Heart right ventricle (tissue), 16 donors: ENCODE results near the gene JHY. TPM values are rescaled to one million over a fixed set of nuclear protein-coding genes. Genes with fewer than 3 reads are reported as not detected.

Experiments
- ATAC-seq, 8 donors: fragments of 200-7000 bp; cut with Tn5 transposase; one replicate each; pipeline ENCODE4 v1.9.1; 2020; ENCODE audit warnings: mild to moderate bottlenecking in 8 of 8, moderate library complexity in 8 of 8, moderate number of reproducible peaks in 1 of 8
- DNase-seq, 2 donors: peaks; one replicate each; pipeline ENCODE4 v3.0.0-alpha.2; 2020
- H3K27ac ChIP-seq, 10 donors: fragments of 200-600 bp; sonication (generic) in 2 of 10; one replicate each; pipeline versions ENCODE4 v1.5.0 to v1.8.0; 2020 to 2022; ENCODE audit warnings: mild to moderate bottlenecking in 3 of 10
- H3K27me3 ChIP-seq, 7 donors: fragments of 200-600 bp; one replicate each; pipeline ENCODE4 v1.8.0; 2021 to 2022; ENCODE audit warnings: mild to moderate bottlenecking in 2 of 7
- H3K36me3 ChIP-seq, 9 donors: fragments of 200-600 bp; sonication (generic) in 1 of 9; one replicate each; pipeline versions ENCODE4 v1.5.0 to v1.8.0; 2020 to 2022; ENCODE audit warnings: mild to moderate bottlenecking in 2 of 9
- H3K4me1 ChIP-seq, 9 donors: fragments of 200-600 bp; sonication (generic) in 1 of 9; one replicate each; pipeline versions ENCODE4 v1.5.0 to v1.8.0; 2020 to 2022; ENCODE audit warnings: mild to moderate bottlenecking in 4 of 9
- H3K4me3 ChIP-seq, 10 donors: fragments of 200-600 bp; sonication (generic) in 2 of 10; one replicate each; pipeline versions ENCODE4 v1.5.0 to v1.8.0; 2020 to 2022; ENCODE audit warnings: mild to moderate bottlenecking in 7 of 10, moderate library complexity in 2 of 10
- H3K9me3 ChIP-seq, 11 donors: fragments of 200-600 bp in 10 of 11; sonication (generic) in 2 of 11; one replicate each; pipeline versions ENCODE4 v1.5.0 to v1.8.0; 2013 to 2022; ENCODE audit warnings: mild to moderate bottlenecking in 2 of 11, control low read depth in 1 of 11, moderate library complexity in 1 of 11
- WGBS, 2 donors: extraction: QIAGEN DNeasy Blood & Tissue Kit; methylation state at CpG; one replicate each; pipeline ENCODE4 v1.1.7; 2013; ENCODE audit warnings: inconsistent platforms in 1 of 2; 5-methylcytosine and 5-hydroxymethylcytosine counted together
- intact Hi-C, 10 donors: fragments of 100-400 bp; cut with DNase I; formaldehyde crosslinking; loops; one replicate each; pipeline versions ENCODE4 v1.11.1 to v1.14.2; 2022
- polyA plus RNA-seq, 2 donors: library from polyadenylated mRNA; stranded (reverse); fragments of 200-250 nt; gene quantifications; one replicate each; pipeline ENCODE4 v1.2.3, GENCODE V29; 2013
- total RNA-seq, 10 donors: library from RNA; stranded (reverse); fragmentation: NEBNext Ultra II Directional in 3 of 10; extraction: Animal tissue kit (Norgen Biotek cat#: 25700) in 3 of 10; gene quantifications; one replicate each; pipeline versions ENCODE4 v1.2.1 to v1.2.4, GENCODE V29; 2021 to 2023
- TF ChIP-seq, protein P1 (sequence below), 9 donors: fragments of 200-600 bp; sonication (generic) in 2 of 9; IDR thresholded peaks; one replicate each; pipeline versions ENCODE4 v1.5.0 to v1.8.0; 2021 to 2022; ENCODE audit warnings: antibody characterized with exemption in 9 of 9, mild to moderate bottlenecking in 5 of 9, moderate library complexity in 1 of 9
- donor health status: Arrhythmogenic right ventricular cardiomyopathy.
- donor health status: ischemic (EF 13 %, LVEDD 7.1; RV severe dilation, severe dysfunction).
- donor health status: healthy with polysubstance abuse.
- donor health status: DM: no; HTN: yes; CAD: no.
- donor health status: DM: no; HTN: no; CAD: no.
- donor health status: ischemic (EF 25% LVEDD 6.9; RV normal size, moderate dysfunction).
- donor health status: ischemic (EF 25% LVEDD 5.7; RV mildly dilated, moderate dysfunction).
- donor health status: healthy.
- donor health status: DM: yes; HTN: yes; CAD: no.
- donor health status: Ischemic cardiomyopathy.
- donor health status: ischemic (EF 35%, LVEDD 5.7; RV mildly dilated, moderate dysfunction).
- donor health status: nonischemic (EF 11% LVEDD 7.7; RV severe dilation, severe dysfunction).
- donor health status: DM: yes; HTN: yes; CAD: no.
- donor health status: PGD.
- donor health status: ischemic (EF 29% LVEDD 5.4; RV normal size, mild dysfunction).
- donor health status: nonischemic (EF 23%, LVEDD 6.1; RV moderate dilation, normal function).

JHY gene
- total and polyA plus RNA-seq, 12 donors: 0.41 to 2.3 (median 1.7) TPM

DNA sequence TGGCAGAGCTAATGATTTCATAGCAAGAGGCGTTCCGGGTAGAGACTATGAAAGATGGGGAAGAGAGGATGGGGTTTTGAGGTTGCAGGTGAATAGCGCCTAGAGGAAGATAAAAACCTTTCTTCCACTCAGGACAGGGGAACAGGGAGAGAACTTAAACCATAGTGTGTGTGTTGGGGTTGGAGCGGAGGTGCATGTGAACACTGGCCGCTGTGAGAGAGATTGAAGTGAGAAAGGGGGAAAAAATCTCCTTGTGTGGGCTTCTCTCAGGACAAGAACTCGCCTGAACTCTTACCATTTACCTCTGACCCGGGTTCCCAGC is 95.7 kb downstream of the JHY start:
- Histone ChIP-seq H3K27me3 (peaks cover 48 to 100% (median 100%) of the 10 kb centered on the region in 7 donors), H3K4me1 (peaks cover 2 to 29% (median 12%) of the 10 kb centered on the region in 9 donors), H3K9me3 (no peaks in the 10 kb centered on the region), H3K36me3 (no peaks in the 10 kb centered on the region), H3K4me3 (no peak overlapping the region), H3K27ac (no peak overlapping the region)
- 9 to 12% methylated on average over 7 of the region's 7 CpGs for WGBS, 2 donors
- ATAC-seq: no peak
- intact Hi-C loops: no loop called here
- TF ChIP-seq, protein P1, sequence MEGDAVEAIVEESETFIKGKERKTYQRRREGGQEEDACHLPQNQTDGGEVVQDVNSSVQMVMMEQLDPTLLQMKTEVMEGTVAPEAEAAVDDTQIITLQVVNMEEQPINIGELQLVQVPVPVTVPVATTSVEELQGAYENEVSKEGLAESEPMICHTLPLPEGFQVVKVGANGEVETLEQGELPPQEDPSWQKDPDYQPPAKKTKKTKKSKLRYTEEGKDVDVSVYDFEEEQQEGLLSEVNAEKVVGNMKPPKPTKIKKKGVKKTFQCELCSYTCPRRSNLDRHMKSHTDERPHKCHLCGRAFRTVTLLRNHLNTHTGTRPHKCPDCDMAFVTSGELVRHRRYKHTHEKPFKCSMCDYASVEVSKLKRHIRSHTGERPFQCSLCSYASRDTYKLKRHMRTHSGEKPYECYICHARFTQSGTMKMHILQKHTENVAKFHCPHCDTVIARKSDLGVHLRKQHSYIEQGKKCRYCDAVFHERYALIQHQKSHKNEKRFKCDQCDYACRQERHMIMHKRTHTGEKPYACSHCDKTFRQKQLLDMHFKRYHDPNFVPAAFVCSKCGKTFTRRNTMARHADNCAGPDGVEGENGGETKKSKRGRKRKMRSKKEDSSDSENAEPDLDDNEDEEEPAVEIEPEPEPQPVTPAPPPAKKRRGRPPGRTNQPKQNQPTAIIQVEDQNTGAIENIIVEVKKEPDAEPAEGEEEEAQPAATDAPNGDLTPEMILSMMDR (IDR thresholded peaks at IDR 0.05): no peak
- DNase-seq: no peak

DNA sequence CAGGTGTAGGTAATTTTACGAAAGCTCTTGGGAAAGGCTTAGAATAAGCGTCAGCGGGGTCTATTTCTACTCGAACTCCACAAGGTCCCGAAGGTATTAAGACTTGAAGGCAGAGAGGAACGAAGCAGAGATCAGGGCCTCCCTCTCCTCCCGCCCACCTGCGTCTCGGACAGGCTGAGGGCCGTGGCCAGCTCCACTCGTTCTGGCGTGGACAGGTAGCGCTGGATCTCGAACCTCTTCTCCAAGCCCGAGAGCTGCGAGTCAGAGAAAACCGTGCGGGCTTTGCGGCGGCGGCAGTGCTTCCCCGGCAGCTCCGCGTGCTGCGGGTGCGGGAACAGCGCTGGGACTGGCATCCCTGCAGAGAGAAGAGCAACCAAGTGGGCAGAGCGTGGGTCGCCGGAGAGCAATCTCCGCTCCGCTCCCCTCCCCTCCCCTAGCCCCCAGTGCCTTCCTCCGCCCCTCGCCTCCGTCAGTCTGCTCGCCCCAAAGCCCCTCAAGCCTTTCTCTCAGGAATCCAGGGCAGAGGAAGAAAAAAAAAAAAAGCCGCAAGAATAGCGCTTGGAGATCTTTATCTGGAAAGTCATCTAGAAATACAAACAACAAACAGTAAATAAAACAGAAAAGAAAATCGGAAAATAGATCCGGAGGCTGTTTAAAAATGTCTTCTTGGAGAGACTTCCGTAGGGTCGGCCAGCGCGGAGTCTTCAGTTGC is 96.7 kb downstream of the JHY start:
- Histone ChIP-seq H3K9me3 (no peaks in the 10 kb centered on the region), H3K4me1 (peaks cover 2 to 36% (median 20%) of the 10 kb centered on the region in 9 donors), H3K4me3 (no peak overlapping the region), H3K36me3 (no peaks in the 10 kb centered on the region), H3K27me3 (peaks cover 57 to 100% (median 100%) of the 10 kb centered on the region in 7 donors), H3K27ac (no peak overlapping the region)
- intact Hi-C loops: no loop called here
- 4 to 5% methylated on average over 44 of the region's 44 CpGs for WGBS, 2 donors
- ATAC-seq (no peak), DNase-seq (no peak)
- TF ChIP-seq, protein P1 (IDR thresholded peaks at IDR 0.05): no peak

DNA sequence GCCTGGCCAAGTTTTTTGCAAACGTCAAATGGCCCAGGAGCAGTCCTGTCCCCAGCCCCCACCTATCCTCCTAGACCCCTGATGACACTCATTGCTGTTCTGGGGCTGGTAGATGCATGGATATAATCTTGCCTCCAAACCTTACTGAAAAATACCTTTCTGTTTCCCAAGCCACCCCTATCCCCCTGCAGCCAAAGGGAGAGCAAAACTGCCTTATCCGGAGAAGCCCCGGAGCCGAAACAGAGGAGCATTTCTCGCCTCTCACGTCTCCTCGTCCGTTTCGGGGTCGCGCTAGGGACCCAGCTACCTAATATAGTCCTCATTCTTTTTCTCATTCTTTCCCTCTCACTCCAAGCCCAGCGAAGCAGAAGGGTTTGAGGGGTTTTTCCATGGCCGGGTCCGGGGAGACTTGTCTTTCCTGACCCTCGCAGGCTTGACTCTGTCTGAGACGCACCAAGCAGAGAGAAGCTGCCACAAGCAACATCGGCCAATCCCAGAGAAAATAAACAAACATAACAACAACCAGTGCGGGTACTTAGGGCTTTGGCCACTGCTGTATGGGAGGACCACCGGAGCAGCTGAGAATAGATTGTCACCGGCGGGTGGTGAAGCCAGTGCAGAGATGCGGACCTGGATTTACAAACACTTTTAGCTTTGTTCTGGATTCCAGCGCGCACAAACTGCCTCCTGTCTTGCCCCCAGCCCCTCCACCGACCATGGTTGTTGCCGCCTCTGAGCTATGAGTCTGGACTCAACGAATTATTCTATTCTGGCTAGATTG is 97.4 kb downstream of the JHY start:
- DNase-seq: no peak
- TF ChIP-seq, protein P1 (IDR thresholded peaks at IDR 0.05): no peak
- Histone ChIP-seq H3K36me3 (no peaks in the 10 kb centered on the region), H3K27ac (no peak overlapping the region), H3K4me3 (no peak overlapping the region), H3K4me1 (peaks cover 2 to 42% (median 26%) of the 10 kb centered on the region in 9 donors), H3K9me3 (no peaks in the 10 kb centered on the region), H3K27me3 (peaks cover 63 to 100% (median 100%) of the 10 kb centered on the region in 7 donors)
- ATAC-seq: no peak
- WGBS, 2 donors: 3 to 5% methylated on average over 27 of the region's 27 CpGs
- intact Hi-C loops: no loop called here

DNA sequence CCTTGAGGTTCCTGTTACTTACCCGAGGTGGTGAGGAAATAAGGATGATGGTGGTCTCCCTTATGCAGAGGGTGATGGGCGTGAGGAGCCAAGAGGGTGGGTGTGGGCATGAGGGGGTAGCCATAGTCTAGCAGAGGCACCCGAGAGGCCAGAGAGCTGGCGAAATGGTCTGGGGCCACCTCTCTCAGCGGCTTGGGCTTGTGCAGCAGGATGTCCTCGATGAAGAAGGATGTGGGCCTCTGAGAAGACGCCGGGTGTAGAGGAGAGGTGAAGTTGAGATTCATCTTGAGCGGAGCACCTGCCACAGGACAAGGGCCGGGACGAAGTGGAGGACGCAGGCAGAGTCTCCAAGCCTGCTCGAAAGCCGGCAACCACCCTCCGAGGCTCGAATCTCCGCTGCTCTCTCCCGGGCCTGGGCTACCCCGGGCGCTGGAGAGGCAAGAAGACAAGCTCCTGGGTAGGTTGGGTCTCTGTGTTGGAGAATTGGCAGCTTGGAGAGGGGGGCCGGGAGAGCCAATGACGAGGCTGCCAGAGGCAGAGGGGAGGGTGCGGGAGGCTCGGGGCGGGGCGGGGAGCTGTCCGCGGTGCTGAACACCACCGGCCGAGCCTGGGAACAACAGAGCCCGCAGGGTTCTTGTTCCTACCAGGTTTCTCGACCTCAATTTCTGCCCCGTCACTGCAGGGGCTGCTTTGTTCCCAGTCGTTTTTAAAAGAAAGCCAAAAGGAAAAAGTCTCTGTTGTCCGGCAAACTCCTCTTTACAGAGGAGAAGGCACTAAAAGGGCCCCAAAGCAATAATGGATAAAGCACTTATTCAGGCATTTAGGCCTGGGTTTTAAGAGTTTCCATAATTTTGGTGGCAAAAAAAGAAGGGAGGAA is 99.1 kb downstream of the JHY start, which contains the start of gene BSX:
TSS of gene BSX (minus strand) at position 447 of the 877 bp plus-strand sequence. CDS start at position 284, 163 bp downstream.
- Histone ChIP-seq H3K9me3 (no peaks in the 10 kb centered on the region), H3K27ac (no peak within 1 kb of the TSS), H3K36me3 (no peaks in the 10 kb centered on the region), H3K4me3 (no peak within 1 kb of the TSS), H3K4me1 (peaks cover 2 to 38% (median 25%) of the 10 kb centered on the region in 9 donors), H3K27me3 (peaks cover 55 to 100% (median 100%) of the 10 kb centered on the region in 7 donors)
- DNase-seq: peak; percentile 42 to 52
- peak; percentile 56 to 90 (median 83) for ATAC-seq
- TF ChIP-seq, protein P1 (IDR thresholded peaks at IDR 0.05): no peak
- WGBS, 2 donors: 4 to 6% methylated on average over 35 of the region's 35 CpGs
- intact Hi-C loops: no loop called here
